ENCODE data around the gene GABRD.

Gene GABRD

DNA sequence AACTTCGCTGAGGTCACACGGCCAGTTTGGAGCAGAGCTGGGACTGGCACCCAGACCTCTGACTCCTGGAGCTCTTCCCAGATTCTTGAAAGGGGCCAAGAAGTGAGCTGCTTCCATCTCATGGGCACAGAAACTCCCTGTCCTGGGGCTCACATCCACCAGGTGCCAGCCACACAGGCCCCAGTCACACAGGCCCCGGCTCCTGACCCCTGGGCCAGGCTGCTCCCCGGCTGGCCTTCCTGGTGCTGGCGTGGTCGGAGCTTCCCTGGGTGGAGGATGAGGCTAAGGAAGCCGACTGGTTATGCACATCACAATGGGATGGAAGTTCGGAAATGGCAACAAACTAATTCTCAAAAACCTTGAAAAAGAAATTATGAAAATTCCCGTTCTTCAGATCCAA lies 3.0 kb upstream of the GABRD start:
- DNase-seq (ENCODE audit: extremely low read depth in 1 of 2, low read depth in 1 of 2), result no peak

GRCh38 chr1:2018217-2019171 lies 651 bp upstream of the GABRD start:
- no peak for DNase-seq (ENCODE audit: extremely low read depth in 1 of 2, low read depth in 1 of 2)

- DNase-seq (ENCODE audit: extremely low read depth in 1 of 2, low read depth in 1 of 2), result no peak
Observed at GRCh38 chr1:2019571-2020309, 595 bp downstream of the GABRD start.

DNA sequence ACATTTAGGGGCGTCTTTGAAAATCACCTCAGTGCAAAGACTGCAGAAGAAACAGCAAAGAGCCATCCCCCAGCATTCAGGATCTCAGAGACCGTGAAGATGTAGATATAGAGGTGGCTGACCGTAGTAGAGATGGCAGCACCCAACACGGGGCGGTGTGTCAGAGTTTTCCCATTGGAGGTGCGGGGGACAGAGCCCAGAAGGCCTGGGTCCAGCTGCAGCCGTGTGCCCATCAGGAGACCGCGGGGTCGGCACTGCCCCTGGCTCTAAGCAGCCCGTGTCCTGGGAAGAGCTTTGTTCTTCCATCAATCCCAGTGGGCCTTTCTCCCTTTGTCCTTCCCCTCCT lies 1.1 kb downstream of the GABRD start:
- DNase-seq (ENCODE audit: extremely low read depth in 1 of 2, low read depth in 1 of 2), result no peak

DNA sequence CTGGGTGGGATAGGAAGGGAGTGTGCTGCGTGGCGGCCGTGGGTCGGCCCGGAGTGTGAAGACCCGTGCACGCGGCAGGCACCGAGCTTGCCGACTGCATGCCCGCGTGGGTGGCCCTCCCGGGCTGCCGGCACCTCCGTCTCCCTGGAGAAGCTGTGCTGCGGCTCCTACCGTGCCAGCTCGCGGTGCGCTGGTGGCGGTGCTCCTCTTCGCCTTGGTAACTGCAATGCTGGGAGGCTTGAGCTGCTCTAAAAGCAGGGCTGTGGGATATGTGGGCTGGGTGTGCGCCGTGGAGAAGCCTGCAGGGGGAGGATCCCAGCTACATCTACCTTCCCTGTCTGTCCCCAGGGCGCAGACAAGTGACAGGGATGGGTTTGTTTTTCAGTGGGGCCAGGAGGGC lies 2.4 kb downstream of the GABRD start:
- DNase-seq (ENCODE audit: extremely low read depth in 1 of 2, low read depth in 1 of 2), result no peak

- no peak for DNase-seq (ENCODE audit: extremely low read depth in 1 of 2, low read depth in 1 of 2)
Observed at GRCh38 chr1:2022063-2022770, 3.1 kb downstream of the GABRD start.

- DNase-seq (ENCODE audit: extremely low read depth in 1 of 2, low read depth in 1 of 2), result no peak
Observed at GRCh38 chr1:2023187-2023586, 4.0 kb downstream of the GABRD start.

DNA sequence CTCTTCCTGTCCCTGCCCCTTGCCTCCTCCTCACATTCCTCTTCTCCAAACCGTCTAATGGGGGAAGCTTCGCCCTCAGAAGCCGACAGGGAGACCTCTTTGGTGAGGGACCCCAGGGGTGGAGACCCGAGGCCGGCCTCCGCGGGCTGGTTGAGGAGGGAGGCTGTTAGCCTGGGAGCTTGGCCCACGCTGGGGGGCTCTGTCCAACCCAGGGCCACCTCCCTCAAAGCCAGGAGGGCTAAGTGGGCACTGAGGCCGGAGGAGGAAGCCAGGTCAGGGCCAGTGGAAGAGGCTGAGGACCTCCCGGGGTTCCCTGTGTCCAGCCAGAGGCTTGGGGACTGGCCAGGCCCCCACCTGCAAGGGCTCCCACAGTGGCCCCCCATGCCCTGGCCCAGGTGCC lies 5.3 kb downstream of the GABRD start:
- no peak for DNase-seq (ENCODE audit: extremely low read depth in 1 of 2, low read depth in 1 of 2)

GRCh38 chr1:2024887-2025286 lies 5.7 kb downstream of the GABRD start:
- DNase-seq (ENCODE audit: extremely low read depth in 1 of 2, low read depth in 1 of 2), result no peak

- DNase-seq (ENCODE audit: extremely low read depth in 1 of 2, low read depth in 1 of 2), result no peak
Observed at GRCh38 chr1:2025491-2025981, 6.4 kb downstream of the GABRD start.

DNA sequence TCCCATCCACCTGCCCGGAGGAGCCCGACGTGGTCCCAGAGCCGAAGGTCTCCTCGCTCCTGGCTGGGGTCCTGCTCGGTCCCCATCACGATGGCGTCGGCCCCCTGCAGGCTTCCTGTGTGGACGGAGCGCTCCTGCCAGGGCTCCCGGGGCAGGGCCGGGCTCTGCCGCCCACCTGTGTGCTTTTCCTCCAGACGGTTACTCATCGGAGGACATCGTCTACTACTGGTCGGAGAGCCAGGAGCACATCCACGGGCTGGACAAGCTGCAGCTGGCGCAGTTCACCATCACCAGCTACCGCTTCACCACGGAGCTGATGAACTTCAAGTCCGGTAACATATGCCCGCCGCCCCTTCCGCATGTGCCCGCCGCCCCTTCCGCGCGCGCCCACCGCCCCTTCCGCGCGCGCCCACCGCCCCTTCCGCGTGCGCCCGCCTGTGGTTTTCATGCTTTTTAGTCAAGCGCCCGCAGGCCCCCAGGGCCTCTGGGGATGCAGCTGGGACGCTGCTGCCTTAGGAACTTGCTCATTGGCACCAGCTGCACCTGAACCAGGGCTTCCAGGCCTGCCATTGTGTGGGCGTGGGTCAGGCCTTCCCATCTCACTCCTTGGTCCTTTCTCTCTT lies 8.9 kb downstream of the GABRD start:
- DNase-seq (ENCODE audit: extremely low read depth in 1 of 2, low read depth in 1 of 2), result no peak

- DNase-seq (ENCODE audit: extremely low read depth in 1 of 2, low read depth in 1 of 2), result no peak
Observed at GRCh38 chr1:2028870-2029560, 9.9 kb downstream of the GABRD start.

GRCh38 chr1:2029561-2029960 lies 10.4 kb downstream of the GABRD start:
- DNase-seq (ENCODE audit: extremely low read depth in 1 of 2, low read depth in 1 of 2), result no peak

GRCh38 chr1:2030076-2030871 lies 11.1 kb downstream of the GABRD start:
- no peak for DNase-seq (ENCODE audit: extremely low read depth in 1 of 2, low read depth in 1 of 2)

DNA sequence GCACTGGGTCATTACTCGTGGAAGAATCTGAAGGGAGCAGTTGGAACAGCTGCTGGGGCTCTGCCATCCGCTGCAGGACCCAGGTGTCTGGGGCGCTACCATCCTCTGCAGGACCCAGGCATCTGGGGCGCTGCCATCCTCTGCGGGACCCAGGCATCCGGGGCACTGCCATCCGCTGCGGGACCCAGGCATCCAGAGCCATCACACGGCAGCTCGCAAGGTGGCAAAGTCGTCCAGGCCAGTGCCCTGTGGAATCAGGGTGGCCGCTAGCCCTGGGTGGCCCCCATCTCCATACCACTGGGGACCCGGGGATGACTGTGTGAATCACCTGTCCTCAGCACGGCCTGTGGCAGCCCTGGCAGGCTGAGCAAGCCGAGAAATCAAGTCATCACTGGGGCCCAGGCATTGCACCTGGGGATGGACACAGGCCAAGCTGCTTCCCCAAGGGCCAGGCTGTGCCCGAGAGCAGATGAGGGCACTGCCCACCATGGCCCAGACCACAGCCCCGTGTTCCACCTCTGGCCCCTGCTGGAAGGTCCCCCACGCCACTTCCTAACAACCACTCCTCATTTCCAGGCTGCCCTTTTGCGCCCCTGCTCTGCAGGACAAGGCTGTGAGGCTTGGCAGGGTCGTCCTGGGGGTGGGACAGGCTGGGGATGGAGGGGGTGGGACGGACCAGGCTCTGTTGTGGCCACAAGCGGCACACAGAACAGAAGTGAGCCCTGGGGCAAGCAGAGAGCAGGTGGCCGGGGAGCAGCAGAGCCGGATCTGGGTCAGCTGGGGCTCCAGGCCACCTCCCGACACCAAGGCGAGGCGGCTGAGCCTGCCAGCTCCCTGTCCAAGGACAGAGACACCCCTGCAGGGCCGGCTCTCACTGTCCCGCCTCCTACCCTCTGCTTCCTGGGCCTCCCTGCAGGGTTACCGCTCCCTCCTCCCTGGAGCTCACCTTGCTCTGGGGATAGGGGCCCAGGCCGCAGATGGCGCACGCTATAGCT lies 12.7 kb downstream of the GABRD start:
- no peak for DNase-seq (ENCODE audit: extremely low read depth in 1 of 2, low read depth in 1 of 2)

DNA sequence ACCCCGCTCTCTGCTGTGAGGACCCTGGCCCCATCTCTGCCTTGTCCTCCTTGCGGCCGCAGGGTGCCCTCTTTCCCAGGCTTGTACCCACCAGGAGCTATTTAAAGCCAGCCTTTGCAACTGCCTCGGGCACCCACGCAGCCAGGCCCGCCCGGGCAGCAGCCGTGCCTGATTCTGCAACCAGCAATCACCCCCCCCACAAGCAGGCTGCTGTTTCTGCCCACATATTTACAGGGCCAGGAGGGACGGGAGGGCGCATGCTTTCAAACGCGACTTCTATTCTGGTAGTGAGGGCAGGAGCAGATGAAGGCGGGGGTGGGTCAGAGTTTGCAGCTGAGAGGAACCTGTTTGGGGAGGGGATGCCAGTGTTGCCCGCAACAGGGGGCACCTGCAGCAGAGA lies 13.6 kb downstream of the GABRD start:
- DNase-seq (ENCODE audit: extremely low read depth in 1 of 2, low read depth in 1 of 2), result no peak

- no peak for DNase-seq (ENCODE audit: extremely low read depth in 1 of 2, low read depth in 1 of 2)
Observed at GRCh38 chr1:2033165-2033564, 14.0 kb downstream of the GABRD start.

- DNase-seq (ENCODE audit: extremely low read depth in 1 of 2, low read depth in 1 of 2), result no peak
Observed at GRCh38 chr1:2036287-2036686, 17.1 kb downstream of the GABRD start.
